Fibroblast of skin of right quadriceps (primary cell): Measurements from ENCODE around the gene PHF20.
A peak's percentile ranks its signal among the peaks of the same experiment; 100 is the strongest.
"Not testable (repeated sequence)": the region's sequence is repeated elsewhere in the genome, so short reads cannot be mapped to it uniquely, and the experiment has no call there.

ENCODE experiments used
- DNase-seq: peaks from one replicate; pipeline ENCODE4 v3.0.0-alpha.2; 2013

The PHF20 gene

GRCh38 chr20:35771689-35772562, at the start of gene PHF20:
PHF20 (plus strand) TSS chr20:35772015; CDS start chr20:35801523, 29,508 bp downstream.
- DNase-seq, result peak; percentile 96

GRCh38 chr20:35723275-35723639, 48.6 kb upstream of the PHF20 start:
- not testable (repeated sequence) for DNase-seq

- not testable (repeated sequence) for DNase-seq
Observed at GRCh38 chr20:35723652-35724320, 48.0 kb upstream of the PHF20 start.

- DNase-seq, result no peak
Observed at GRCh38 chr20:35724321-35725230, 47.2 kb upstream of the PHF20 start.

- no peak for DNase-seq
Observed at GRCh38 chr20:35726842-35727711, 44.7 kb upstream of the PHF20 start.

- DNase-seq, result no peak
Observed at GRCh38 chr20:35729283-35729807, 42.5 kb upstream of the PHF20 start.

GRCh38 chr20:35729836-35730582, 41.8 kb upstream of the PHF20 start:
- no peak for DNase-seq

GRCh38 chr20:35730583-35731468, 41.0 kb upstream of the PHF20 start:
- DNase-seq, result no peak

GRCh38 chr20:35731469-35731788, 40.4 kb upstream of the PHF20 start:
- DNase-seq, result no peak

GRCh38 chr20:35731862-35732643, 39.8 kb upstream of the PHF20 start:
- DNase-seq, result no peak

- DNase-seq, result no peak
Observed at GRCh38 chr20:35732644-35732982, 39.2 kb upstream of the PHF20 start.

GRCh38 chr20:35734374-35734773, 37.4 kb upstream of the PHF20 start:
- no peak for DNase-seq

- DNase-seq, result no peak
Observed at GRCh38 chr20:35734777-35735649, 36.8 kb upstream of the PHF20 start.

- no peak for DNase-seq
Observed at GRCh38 chr20:35735826-35736470, 35.9 kb upstream of the PHF20 start.

GRCh38 chr20:35737865-35738333, 33.9 kb upstream of the PHF20 start:
- no peak for DNase-seq

- no peak for DNase-seq
Observed at GRCh38 chr20:35738410-35739179, 33.2 kb upstream of the PHF20 start.
